GM18508 (cell line): ENCODE results near the gene FBLN2.

Experiments
- ATAC-seq: cut with Tn5 transposase; IDR thresholded peaks from one replicate; pipeline ENCODE4 v1.9.1; 2021; ENCODE audit warnings: moderate number of reproducible peaks; ENCODE audit not compliant: insufficient read depth, unreplicated experiment

FBLN2 gene

DNA sequence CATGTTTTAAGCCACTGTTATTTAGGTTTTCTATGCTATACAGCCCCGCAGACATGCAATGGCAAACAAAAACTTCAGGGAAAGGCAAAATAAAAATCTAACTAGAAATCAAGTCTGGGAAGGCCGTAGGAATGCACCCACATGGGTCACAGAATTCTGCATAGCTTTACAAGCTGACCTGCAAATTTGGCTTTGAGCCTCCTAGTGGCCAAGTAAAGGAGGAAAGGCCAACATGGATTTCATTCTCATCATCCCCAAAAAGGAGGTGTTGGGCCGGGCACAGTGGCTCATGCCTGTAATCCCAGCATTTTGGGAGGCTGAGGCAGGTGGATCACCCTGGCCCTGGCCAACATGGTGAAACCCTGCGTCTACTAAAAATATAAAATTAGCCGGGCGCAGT is 124.3 kb downstream of the FBLN2 start:
- ATAC-seq: no peak

DNA sequence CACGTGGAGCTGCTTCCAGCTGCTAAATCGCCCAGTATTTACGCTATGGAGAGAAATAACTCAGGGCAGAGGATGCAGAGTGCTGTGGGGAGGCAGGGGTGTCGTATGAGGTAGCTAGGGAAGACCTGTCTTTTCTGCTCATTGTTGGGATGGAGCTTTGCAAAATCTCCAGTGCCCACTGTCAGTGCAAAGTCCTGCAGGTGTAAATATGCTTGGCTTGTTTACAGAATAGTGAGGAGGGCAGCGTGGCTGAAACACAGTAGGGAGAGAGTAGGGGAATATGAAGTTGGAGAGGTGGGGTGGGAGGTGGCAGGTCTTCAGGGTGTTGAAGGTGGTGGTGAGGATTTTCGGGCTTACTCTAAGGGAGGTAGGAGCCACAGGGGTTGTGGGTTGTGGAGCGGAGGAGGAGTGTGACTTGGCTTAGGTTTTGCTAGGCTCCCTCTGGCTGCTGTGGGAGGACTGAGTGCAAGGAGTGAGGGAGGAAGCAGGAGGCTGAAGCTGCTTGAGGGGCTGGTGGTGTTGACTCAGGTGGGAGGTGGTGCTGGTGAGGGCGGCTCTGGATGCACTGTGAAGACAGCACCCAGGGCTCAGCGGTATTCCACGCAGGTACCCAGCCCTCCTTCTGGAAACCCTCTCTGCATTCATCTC is 125.7 kb downstream of the FBLN2 start:
- no peak for ATAC-seq

GRCh38 chr3:13676356-13677017 is 127.6 kb downstream of the FBLN2 start:
- no peak for ATAC-seq

GRCh38 chr3:13677272-13677671 is 128.3 kb downstream of the FBLN2 start:
- ATAC-seq: no peak

DNA sequence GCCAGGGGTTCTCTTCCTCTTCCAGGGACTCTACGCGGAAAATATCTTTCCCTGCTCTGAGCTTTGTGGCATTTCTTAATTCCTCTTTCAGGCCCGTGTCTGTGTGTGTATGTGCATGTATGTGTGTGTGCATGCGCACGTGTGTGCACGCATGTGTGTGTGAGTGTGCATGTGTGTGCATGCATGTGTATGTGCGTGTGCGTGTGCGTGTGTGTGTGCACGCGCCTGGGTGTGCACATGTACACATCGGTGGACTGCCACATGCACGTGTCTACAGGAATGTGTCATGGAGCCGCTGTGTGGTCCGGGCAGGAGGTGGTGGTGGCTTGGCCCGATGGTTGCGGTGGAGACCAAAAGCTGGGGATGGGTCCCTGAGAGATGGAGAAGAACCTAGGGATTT is 133.0 kb downstream of the FBLN2 start:
- no peak for ATAC-seq

- ATAC-seq: no peak
Observed at GRCh38 chr3:13682331-13683013, 133.5 kb downstream of the FBLN2 start.

- no peak for ATAC-seq
Observed at GRCh38 chr3:13683288-13683687, 134.4 kb downstream of the FBLN2 start.

- no peak for ATAC-seq
Observed at GRCh38 chr3:13683772-13684171, 134.8 kb downstream of the FBLN2 start.

GRCh38 chr3:13684350-13684749 is 135.4 kb downstream of the FBLN2 start:
- ATAC-seq: no peak

GRCh38 chr3:13684854-13685253 is 135.9 kb downstream of the FBLN2 start:
- ATAC-seq: no peak

DNA sequence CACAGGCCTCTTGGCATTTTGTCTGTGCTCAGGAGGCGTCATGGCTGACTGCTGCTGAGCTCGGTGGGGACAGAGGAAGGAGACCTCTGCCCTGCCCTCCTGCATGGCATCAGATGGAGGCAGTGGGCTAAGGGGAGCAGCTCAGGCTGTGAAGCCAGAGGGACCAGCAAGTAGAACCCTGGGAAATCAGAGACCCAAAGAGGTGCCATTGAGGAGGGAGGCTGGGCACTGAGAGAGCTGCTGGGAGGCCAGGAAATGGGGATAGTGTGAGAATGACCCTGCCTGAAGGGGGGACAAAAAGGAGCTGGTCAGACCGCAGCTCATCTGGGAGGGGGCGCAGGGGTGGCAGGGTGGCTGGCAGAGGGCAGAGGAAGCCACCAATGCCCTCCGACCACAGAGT is 136.8 kb downstream of the FBLN2 start:
- ATAC-seq: no peak

GRCh38 chr3:13686367-13687160 is 137.6 kb downstream of the FBLN2 start:
- no peak for ATAC-seq

DNA sequence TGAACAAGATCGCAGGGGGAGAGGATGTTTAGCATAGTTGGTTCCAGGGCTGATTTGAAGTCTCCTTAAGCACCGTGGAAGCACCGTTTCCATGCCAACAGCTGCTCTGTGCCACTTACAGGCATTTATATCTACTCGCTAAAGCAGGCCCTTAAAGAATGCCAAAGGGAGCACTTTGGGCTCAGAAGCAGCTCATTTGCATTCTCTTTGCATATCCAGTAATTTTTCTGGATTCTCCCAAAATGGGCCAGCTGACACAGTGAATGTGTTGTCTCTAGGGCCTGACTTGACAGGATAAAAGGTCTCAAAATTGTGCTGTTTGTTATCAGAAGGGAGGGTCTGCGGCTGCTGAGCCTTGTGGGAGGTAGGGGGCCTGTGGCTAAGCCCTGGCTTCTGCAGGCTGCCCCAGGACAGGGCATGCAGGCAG is 138.6 kb downstream of the FBLN2 start:
- no peak for ATAC-seq
